ENCODE data around the gene CALCB.

DNA sequence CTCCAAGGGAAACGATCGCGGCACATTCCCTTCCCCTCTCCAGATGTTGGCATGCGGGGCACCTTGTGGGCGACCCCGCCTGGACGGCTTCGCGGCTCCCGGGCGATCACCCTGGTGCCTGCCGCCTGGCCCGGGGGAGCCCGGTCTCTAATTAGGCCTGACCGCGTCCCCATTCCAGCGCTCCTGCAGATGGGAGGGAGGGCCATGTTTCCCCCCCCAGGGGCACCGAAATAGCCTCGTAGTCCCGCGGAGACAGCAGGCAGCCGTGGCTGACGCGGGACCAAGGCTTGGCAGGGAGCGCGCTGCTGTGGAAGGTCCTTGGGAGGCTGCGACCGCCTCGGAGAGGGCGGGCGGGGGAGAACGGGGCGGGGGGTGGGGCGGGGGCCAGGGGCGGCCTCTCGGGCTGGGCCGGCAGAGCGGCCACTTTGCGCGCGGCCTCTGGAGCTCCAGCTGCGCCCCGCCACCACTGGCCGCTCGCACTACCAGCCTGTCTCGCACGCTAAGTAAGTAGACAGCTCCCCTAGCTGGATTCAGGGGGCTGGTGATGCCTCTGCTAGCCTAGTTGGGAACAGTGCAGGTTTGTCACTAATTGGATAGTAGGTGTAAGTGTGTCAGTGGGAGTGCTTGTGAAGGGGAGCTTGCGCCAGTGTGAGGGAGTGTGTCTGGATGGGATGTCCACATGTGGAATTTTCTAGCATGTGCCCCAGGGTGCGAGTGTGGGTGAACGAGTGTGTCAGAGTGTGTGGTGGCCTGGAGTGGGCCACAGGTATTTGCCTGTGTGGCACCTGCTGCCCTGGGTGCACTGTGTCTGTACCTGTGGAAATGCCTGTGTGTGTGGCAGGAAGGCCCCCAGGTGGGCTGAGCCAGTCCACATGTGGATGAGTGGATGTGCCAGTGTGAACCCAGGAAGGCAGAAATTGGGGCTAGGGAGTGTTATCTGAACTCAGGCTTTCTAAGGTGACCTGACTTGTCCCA, 41.4 kb downstream of the CALCB start, which contains the start of gene INSC:
- TF ChIP-seq, protein P1, sequence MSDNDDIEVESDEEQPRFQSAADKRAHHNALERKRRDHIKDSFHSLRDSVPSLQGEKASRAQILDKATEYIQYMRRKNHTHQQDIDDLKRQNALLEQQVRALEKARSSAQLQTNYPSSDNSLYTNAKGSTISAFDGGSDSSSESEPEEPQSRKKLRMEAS (IDR thresholded peaks at IDR 0.05; ENCODE audit: low read depth, low read length), result no peak
- no peak for TF ChIP-seq SUPT20H (IDR thresholded peaks at IDR 0.05; ENCODE audit: borderline replicate concordance, control insufficient read depth, low read depth, low read length)
- TF ChIP-seq, protein P2, sequence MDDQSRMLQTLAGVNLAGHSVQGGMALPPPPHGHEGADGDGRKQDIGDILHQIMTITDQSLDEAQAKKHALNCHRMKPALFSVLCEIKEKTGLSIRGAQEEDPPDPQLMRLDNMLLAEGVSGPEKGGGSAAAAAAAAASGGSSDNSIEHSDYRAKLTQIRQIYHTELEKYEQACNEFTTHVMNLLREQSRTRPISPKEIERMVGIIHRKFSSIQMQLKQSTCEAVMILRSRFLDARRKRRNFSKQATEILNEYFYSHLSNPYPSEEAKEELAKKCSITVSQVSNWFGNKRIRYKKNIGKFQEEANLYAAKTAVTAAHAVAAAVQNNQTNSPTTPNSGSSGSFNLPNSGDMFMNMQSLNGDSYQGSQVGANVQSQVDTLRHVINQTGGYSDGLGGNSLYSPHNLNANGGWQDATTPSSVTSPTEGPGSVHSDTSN (IDR thresholded peaks at IDR 0.05; ENCODE audit: insufficient replicate concordance, low read depth, low read length), result no peak
- no peak for TF ChIP-seq SP1 (IDR thresholded peaks at IDR 0.05; ENCODE audit: low read depth, low read length)
- no peak for TF ChIP-seq NBN (IDR thresholded peaks at IDR 0.05)
- no peak for TF ChIP-seq GABPA (IDR thresholded peaks at IDR 0.05; ENCODE audit: low read depth)
- no peak for TF ChIP-seq ASH2L (IDR thresholded peaks at IDR 0.05; ENCODE audit: borderline replicate concordance, low read depth)
- no peak for TF ChIP-seq JUND (IDR thresholded peaks at IDR 0.05; ENCODE audit: low read depth, low read length)
- no peak for TF ChIP-seq ETV6 (conservative IDR thresholded peaks at IDR 0.05 in 1 of 2, IDR thresholded peaks at IDR 0.05 in 1 of 2; ENCODE audit: borderline replicate concordance in 1 of 2, low read depth in 1 of 2)
- TF ChIP-seq POLR2A (IDR thresholded peaks at IDR 0.05; ENCODE audit: low read depth, low read length), result no peak
- TF ChIP-seq NFXL1 (IDR thresholded peaks at IDR 0.05; ENCODE audit: borderline replicate concordance), result no peak
- TF ChIP-seq RAD51 (IDR thresholded peaks at IDR 0.05), result no peak
